Measurements from ENCODE around the gene ATP10B.
"Not testable (repeated sequence)": the region's sequence is repeated elsewhere in the genome, so short reads cannot be mapped to it uniquely, and the experiment has no call there.

The ATP10B gene

DNA sequence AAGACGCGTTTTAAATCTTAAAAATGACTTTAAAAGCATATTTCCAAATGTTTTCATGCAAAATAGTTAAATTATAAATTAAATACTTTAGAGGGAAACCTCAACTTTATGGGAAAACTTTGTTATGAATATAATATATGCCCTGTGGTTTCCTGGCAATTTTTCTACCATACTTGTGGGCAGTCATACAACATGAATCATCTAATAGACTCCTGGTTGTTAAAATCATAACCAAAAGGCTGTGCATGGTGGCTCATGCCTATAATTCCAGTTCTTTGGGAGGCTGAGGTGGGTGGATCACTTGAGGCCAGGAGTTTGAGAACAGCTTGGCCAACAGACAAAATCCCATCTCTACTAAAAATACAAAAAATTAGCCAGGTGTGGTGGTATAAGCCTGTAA lies 18.2 kb downstream of the ATP10B start:
- DNase-seq (ENCODE audit: low read depth, low spot score): no peak
- in situ Hi-C loops (cut with HindIII; ENCODE audit: low sequenced_read_pairs): no loop called here
- TF ChIP-seq, protein P1, sequence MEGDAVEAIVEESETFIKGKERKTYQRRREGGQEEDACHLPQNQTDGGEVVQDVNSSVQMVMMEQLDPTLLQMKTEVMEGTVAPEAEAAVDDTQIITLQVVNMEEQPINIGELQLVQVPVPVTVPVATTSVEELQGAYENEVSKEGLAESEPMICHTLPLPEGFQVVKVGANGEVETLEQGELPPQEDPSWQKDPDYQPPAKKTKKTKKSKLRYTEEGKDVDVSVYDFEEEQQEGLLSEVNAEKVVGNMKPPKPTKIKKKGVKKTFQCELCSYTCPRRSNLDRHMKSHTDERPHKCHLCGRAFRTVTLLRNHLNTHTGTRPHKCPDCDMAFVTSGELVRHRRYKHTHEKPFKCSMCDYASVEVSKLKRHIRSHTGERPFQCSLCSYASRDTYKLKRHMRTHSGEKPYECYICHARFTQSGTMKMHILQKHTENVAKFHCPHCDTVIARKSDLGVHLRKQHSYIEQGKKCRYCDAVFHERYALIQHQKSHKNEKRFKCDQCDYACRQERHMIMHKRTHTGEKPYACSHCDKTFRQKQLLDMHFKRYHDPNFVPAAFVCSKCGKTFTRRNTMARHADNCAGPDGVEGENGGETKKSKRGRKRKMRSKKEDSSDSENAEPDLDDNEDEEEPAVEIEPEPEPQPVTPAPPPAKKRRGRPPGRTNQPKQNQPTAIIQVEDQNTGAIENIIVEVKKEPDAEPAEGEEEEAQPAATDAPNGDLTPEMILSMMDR (IDR thresholded peaks at IDR 0.05; ENCODE audit: low read depth, low read length): no peak
- H3K4me3 ChIP-seq (ENCODE audit: low read depth, low read length): no peak overlapping the region

DNA sequence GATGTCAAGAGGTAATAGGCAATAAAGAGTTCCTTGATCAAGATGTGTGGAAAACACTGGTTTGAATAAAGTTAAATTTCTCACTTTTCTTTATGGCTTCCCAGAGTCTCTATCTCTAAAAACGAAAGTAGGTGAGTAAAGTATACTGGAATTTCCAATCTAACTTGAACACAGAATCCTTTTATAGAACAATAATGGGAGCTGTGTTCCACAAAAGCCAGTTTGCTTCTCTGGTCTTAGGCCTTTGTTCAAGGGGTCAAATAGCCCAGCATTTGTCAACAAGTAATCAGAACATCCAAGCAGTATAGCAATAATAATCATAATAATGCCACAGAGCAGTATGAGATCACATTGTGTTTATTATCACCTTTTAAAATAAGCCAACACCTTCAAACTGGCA lies 20.2 kb downstream of the ATP10B start:
- in situ Hi-C loops (cut with HindIII; ENCODE audit: low sequenced_read_pairs): no loop called here
- H3K4me3 ChIP-seq (ENCODE audit: low read depth, low read length): no peak overlapping the region
- no peak for DNase-seq (ENCODE audit: low read depth, low spot score)
- TF ChIP-seq, protein P1 (IDR thresholded peaks at IDR 0.05; ENCODE audit: low read depth, low read length): no peak

DNA sequence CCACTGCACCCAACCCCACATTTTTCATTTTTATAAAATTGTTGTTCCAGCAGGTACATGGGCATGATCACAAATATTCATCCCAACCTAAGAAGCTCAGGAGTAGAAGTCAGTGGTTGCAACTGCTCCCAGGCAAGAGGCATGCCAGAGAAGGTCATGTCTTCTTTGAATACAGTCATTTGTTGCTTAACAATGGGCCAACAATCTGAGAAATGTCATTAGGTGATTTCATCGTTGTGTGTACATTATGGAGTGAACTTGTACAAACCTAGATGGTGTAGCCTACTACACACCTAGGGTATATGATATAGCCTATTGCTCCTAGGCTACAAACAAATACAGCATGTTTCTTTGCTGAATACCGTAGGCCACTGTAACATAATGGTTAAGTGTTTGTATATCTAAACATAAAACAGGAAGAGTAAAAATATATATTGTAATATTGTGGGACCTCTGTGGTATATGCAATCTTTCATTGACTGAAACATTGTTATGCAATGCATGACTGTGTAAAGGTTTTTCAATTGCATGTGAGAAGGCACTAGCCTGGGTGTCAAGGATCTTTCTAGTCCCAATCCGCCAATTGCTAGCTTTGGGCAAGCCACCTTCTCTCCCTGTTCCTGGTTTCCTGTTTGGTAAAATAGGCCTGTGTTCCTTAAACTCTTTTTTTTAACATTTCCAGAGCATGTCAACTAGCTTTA lies 27.6 kb downstream of the ATP10B start:
- no peak for DNase-seq (ENCODE audit: low read depth, low spot score)
- in situ Hi-C loops (cut with HindIII; ENCODE audit: low sequenced_read_pairs): no loop called here
- no peak overlapping the region for H3K4me3 ChIP-seq (ENCODE audit: low read depth, low read length)
- TF ChIP-seq, protein P1 (IDR thresholded peaks at IDR 0.05; ENCODE audit: low read depth, low read length): no peak

DNA sequence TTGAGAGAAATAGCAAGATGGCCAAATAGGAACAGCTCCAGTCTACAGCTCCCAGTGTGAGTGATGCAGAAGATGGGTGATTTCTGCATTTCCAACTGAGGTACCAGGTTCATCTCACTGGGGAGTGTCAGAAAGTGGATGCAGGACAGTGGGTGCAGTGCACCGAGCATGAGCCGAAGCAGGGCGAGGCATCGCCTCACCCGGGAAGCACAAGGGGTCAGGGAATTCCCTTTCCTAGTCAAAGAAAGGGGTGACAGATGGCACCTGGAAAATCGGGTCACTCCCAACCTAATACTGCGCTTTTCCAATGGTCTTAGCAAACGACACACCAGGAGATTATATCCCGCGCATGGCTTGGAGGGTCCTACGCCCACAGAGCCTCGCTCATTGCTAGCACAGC lies 39.0 kb downstream of the ATP10B start:
- DNase-seq (ENCODE audit: low read depth, low spot score); H3K4me3 ChIP-seq (ENCODE audit: low read depth, low read length); in situ Hi-C loops (cut with HindIII; ENCODE audit: low sequenced_read_pairs): not testable (repeated sequence)

DNA sequence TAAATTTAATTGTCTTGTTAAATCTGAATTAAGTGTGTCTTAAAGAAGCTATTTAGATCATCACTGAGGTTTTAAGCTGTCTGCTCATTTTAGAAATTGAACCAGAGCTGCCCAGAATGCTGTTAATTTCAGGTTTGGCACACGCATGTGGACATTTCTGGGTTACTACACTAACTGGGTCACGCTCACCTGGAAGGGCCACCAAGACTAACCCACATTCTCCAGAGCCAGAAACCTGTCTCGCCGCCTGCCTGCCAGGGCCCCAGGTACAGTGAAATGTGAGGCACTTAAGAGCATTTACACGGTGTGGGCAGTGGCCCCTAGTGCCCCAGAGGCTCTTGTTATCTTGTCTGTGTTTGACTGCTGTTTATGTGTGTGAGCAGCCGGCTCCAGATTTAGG lies 46.6 kb downstream of the ATP10B start:
- H3K4me3 ChIP-seq (ENCODE audit: low read depth, low read length): no peak overlapping the region
- in situ Hi-C loops (cut with HindIII; ENCODE audit: low sequenced_read_pairs): no loop called here
- TF ChIP-seq, protein P1 (IDR thresholded peaks at IDR 0.05; ENCODE audit: low read depth, low read length): no peak
- no peak for DNase-seq (ENCODE audit: low read depth, low spot score)

DNA sequence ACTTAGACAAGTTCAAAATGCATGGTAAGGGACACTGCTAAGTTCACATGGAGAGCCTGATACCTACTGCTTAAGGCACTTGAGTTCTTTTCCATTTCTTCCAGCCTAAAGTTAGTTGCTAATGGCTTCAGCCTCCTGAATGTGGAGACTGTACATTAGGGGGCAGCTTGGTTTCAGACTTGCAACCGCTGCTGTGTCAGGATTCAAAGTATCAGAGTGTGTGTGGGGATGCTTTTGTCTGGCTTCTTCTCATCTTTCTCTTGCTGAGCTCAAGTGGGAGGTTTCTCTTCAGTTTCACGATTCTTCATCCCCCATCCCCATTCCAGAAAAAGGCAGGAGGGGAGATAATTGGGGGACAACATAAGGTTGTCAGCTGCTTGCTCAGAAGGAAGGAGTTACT lies 49.4 kb downstream of the ATP10B start:
- H3K4me3 ChIP-seq (ENCODE audit: low read depth, low read length): no peak overlapping the region
- TF ChIP-seq, protein P1 (IDR thresholded peaks at IDR 0.05; ENCODE audit: low read depth, low read length): no peak
- DNase-seq (ENCODE audit: low read depth, low spot score): no peak
- in situ Hi-C loops (cut with HindIII; ENCODE audit: low sequenced_read_pairs): no loop called here

DNA sequence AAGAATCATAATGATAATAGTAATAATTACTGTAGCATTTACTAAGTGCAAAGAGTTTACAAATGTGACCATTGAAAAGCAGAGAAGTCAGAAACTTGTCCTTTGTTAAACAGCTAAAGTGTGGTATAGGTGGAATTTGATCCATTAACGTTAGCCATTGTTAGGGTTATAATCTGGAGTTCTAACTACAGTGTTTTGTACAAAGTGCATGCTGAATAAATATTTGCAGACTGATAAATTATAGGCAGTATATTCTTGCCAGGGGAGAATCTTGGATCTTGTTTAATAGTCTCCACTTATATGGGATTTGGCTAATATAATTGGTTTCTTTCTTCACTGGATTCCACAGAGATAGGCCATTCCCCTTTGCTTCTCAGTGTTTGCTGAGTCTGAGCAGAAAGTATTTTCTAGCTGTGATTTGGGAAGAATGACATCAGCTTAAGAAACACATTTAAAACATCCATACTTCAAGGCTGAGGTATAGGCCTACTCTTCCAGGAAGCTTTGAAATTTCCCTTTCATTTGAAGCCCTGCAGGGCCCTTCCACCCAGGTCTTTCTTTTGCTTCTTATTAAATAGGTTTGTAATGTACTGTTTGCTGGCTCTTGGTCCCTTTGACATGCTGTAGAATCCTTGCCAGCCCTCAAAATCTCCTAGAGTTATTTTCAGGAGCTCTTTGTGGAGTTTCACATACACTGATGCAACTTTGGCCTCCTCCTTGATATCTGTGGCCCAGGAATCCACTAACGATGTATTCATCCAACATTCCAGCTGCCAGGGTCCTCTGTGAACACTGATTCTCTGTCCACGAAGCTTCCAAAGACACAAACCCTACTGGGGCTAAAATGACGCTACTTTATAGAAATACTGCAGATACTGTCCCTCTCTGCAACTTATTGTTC lies 51.4 kb downstream of the ATP10B start:
- DNase-seq (ENCODE audit: low read depth, low spot score): no peak
- in situ Hi-C loops (cut with HindIII; ENCODE audit: low sequenced_read_pairs): no loop called here
- H3K4me3 ChIP-seq (ENCODE audit: low read depth, low read length): no peak overlapping the region
- TF ChIP-seq, protein P1 (IDR thresholded peaks at IDR 0.05; ENCODE audit: low read depth, low read length): no peak

Data from astrocyte of the spinal cord (primary cell).